GM21515 (cell line): ENCODE data around the gene MAT2B.
A peak's percentile ranks its signal among the peaks of the same experiment; 100 is the strongest.

Experiments
- ATAC-seq: cut with Tn5 transposase; IDR thresholded peaks from one replicate; pipeline ENCODE4 v1.9.1; 2021; ENCODE audit not compliant: unreplicated experiment

Gene MAT2B

GRCh38 chr5:163548649-163549048 is 43.2 kb downstream of the MAT2B start:
- no peak for ATAC-seq

DNA sequence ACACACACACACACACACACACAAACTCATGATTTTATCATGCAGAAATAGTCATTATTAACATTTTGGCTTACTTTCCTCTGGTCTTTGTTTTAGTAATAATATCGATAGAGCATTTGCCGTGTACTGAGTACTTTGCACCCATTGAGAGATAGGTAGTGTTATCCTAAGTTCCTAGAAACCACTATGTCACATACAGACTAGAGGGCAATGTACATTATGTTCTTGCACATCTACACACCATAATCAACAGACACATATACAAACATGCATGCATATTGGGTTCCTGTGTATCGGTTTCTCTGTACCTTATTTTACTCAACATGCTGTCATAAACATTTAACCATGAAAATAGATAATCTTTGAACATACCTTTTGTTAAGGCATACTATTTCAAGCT is 45.7 kb downstream of the MAT2B start:
- no peak for ATAC-seq

- no peak for ATAC-seq
These were observed 47.1 kb downstream of the MAT2B start for GRCh38 chr5:163552536-163552935.

- no peak for ATAC-seq
These were observed 55.9 kb downstream of the MAT2B start for GRCh38 chr5:163561339-163561738.

DNA sequence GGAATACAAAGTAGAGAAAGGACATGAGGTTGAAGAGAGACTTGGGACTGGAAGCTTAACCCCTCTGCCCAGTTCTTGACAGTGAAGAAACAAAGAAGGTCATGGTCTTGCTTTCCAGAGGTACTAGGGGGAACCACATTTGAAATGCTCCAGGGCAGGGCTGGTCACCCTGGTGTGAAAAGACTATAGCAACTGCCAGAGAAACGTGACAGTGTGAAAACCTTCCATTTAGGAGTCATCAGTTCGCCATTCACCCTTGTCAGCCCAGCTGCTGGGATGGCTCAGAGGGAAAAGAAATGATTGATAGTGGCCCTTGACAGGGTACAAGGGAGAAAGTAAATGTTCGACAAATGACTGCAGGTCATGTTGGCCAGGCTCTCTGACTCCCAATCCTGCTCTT is 56.7 kb downstream of the MAT2B start:
- no peak for ATAC-seq

GRCh38 chr5:163563112-163563511 is 57.7 kb downstream of the MAT2B start:
- no peak for ATAC-seq

- ATAC-seq = no peak
These were observed 58.5 kb downstream of the MAT2B start for GRCh38 chr5:163563880-163564279.

GRCh38 chr5:163564321-163564938 is 59.0 kb downstream of the MAT2B start:
- peak; percentile 60 for ATAC-seq

DNA sequence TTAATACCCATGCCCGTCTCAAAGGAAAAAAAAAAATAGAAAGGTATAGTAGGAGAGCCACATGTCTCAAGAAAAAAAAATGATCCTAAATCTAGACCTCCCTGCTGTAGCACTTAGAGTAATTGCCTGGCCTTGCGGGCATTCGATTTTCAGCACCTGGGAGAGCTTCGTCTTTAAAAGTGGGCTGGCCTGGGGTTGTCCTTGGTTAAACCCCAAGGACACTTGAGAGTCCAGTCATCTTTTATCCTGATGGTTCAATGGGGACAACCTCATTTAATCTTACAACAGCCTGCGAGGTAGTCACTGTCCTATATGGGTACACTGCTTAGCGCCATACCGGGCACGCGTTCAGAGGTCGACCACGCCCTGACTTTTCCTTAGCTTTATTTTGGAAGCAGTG is 60.1 kb downstream of the MAT2B start:
- ATAC-seq = peak; percentile 7

DNA sequence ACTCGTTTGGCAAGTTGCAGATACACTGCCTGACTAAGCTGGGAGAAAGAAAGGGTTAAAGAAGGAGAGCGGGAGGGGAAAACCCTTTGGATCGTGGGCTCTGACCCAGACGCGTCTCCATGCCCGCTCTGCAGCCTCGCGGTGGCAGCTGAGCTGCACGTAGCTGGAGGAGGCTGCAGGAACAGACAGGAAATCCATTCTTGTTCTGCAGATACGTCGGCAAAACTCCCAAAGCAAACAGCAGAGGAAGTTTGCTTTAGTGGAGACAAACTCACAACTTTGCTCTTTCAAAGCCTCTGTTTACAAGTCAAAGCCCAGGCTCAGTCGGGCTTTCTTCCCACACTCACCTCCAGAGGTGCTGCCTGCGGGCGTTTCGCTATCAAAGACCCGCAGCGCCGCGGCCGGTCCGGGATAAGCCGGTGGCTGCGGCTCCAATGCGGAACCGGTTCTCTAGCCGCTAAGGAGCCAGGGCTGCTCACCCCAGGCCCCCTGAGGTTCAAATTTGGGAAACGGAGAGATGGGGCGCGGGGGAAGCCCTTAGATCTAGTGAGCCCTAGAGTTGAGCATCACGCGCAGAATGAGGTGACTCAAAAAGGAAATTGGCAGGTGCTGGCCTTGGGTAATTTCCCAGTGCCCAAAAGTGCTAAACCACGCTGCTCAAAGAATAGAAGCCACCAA is 60.7 kb downstream of the MAT2B start:
- peak; percentile 43 for ATAC-seq

- ATAC-seq = no peak
These were observed 61.3 kb downstream of the MAT2B start for GRCh38 chr5:163566678-163567077.

DNA sequence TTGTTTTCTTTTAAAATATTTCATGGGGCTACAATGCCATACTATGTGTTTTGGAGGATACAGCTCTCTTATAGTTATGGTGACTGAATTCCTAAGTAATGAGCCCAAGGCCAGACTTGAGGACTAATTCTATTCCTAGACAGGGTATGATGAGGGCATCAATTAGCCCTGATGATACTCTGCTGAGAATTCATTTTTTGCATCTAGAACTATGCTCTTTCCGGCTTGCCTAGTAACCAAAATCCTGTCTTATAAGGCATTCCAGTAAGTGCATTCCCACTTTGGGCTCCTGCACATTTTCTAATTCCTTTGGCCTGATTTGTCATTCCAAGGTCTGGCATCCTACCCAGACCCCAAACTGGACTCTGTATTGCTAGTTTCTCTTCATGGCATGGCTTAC is 62.4 kb downstream of the MAT2B start:
- no peak for ATAC-seq
